A673 (cell line): ENCODE data around the gene C14orf132.

Source experiments
- EZH2 ChIP-seq: fragments of 200-600 bp; sonication (generic); IDR thresholded peaks from 2 replicates; pipeline ENCODE4 v1.6.1; 2017; ENCODE audit warnings: borderline replicate concordance, low read depth, mild to moderate bottlenecking, mixed read lengths, antibody characterized with exemption, low read length; ENCODE audit not compliant: poor library complexity, severe bottlenecking
- TF ChIP-seq, protein P1 (sequence below): fragments of 300-800, 200-600 bp; sonication (generic); conservative IDR thresholded peaks from 2 replicates; pipeline ENCODE4 v1.5.1; 2017; ENCODE audit warnings: low read depth, mild to moderate bottlenecking, antibody characterized with exemption, low read length, moderate library complexity, mixed read lengths

DNA sequence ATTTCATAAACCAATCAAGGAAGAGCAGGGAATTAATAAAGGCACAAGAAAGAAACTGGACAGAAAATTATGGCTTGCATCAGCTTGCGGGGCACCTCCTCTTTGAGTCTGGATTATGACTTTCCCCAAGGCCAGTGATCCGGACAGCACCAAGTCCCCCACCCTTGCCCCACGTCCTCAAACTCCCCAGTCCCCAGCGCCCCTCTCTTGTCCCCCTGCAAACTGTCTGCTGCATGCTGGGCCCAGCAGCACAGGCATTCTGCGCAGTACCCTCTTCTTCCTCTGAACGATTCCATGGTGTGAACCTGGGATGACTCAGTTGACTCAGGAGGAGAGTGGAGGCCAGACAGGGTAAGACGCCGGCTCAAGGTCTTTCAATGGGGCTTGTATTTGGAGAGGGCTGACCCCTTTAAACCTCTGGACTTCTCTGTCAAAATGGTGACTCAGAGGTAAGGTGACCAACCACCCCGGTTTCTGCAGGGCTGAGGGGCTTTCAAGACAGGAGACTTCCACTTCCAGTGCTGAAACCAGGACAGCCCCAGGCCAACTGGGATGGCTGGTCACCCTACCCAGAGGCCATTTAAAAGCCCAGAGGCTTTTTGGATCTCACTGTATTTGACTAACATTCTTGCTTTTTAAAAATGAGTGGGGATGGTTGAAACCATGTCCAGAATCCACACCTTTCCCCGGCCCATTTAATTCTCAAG is 13.5 kb downstream of the C14orf132 start:
- TF ChIP-seq, protein P1, sequence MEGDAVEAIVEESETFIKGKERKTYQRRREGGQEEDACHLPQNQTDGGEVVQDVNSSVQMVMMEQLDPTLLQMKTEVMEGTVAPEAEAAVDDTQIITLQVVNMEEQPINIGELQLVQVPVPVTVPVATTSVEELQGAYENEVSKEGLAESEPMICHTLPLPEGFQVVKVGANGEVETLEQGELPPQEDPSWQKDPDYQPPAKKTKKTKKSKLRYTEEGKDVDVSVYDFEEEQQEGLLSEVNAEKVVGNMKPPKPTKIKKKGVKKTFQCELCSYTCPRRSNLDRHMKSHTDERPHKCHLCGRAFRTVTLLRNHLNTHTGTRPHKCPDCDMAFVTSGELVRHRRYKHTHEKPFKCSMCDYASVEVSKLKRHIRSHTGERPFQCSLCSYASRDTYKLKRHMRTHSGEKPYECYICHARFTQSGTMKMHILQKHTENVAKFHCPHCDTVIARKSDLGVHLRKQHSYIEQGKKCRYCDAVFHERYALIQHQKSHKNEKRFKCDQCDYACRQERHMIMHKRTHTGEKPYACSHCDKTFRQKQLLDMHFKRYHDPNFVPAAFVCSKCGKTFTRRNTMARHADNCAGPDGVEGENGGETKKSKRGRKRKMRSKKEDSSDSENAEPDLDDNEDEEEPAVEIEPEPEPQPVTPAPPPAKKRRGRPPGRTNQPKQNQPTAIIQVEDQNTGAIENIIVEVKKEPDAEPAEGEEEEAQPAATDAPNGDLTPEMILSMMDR, result no peak
- no peak for TF ChIP-seq EZH2
